ENCODE results near the gene ZNF689. TPM values are rescaled to one million over a fixed set of nuclear protein-coding genes. Genes with fewer than 3 reads are reported as not detected.

The ZNF689 gene
- total and polyA plus RNA-seq, 7 donors = 3.4 to 9.6 (median 5.8) TPM

GRCh38 chr16:30628628-30629540, 18.7 kb upstream of the ZNF689 start:
- Histone ChIP-seq H3K4me1 (no peaks in the 10 kb centered on the region), H3K9me3 (no peaks in the 10 kb centered on the region), H3K27ac (peak overlapping the region; percentile 67), H3K4me3 (peak overlapping the region; percentile 54), H3K27me3 (ENCODE audit: insufficient read depth in 3 of 3, low read length in 2 of 3) (no peaks in the 10 kb centered on the region), H3K36me3 (ENCODE audit: insufficient read depth in 1 of 2, low read depth in 1 of 2) (no peaks in the 10 kb centered on the region)
- 28 to 33% (median 29%) methylated on average over 18 of the region's 18 CpGs for WGBS, 3 donors
- DNase-seq (peak; percentile 88 to 92), ATAC-seq (peak; percentile 84 to 97 (median 90))
- intact Hi-C loops (cut with DNase I) = loop anchor here in 1 of 2 donors (2.0 kb wide), 1 partner anchor 198 kb away; the partner anchor contains the start of gene DCTPP1
- peak; percentile 92 for TF ChIP-seq CTCF (IDR thresholded peaks at IDR 0.05)

- DNase-seq (no peak), ATAC-seq (no peak)
- H3K27me3 ChIP-seq (ENCODE audit: insufficient read depth in 3 of 3, low read length in 2 of 3) = no peaks in the 10 kb centered on the region
- WGBS, 3 donors = 83 to 90% (median 89%) methylated on average over 9 of the region's 9 CpGs
- H3K36me3 ChIP-seq (ENCODE audit: insufficient read depth in 1 of 2, low read depth in 1 of 2) = no peaks in the 10 kb centered on the region
- no peaks in the 10 kb centered on the region for H3K4me1 ChIP-seq
- intact Hi-C loops (cut with DNase I) = no loop called here
- no peaks in the 10 kb centered on the region for H3K9me3 ChIP-seq
- H3K27ac ChIP-seq = no peak overlapping the region
- no peak overlapping the region for H3K4me3 ChIP-seq
- no peak for TF ChIP-seq CTCF (IDR thresholded peaks at IDR 0.05)
Observed at GRCh38 chr16:30626236-30626635, 16.0 kb upstream of the ZNF689 start.

DNA sequence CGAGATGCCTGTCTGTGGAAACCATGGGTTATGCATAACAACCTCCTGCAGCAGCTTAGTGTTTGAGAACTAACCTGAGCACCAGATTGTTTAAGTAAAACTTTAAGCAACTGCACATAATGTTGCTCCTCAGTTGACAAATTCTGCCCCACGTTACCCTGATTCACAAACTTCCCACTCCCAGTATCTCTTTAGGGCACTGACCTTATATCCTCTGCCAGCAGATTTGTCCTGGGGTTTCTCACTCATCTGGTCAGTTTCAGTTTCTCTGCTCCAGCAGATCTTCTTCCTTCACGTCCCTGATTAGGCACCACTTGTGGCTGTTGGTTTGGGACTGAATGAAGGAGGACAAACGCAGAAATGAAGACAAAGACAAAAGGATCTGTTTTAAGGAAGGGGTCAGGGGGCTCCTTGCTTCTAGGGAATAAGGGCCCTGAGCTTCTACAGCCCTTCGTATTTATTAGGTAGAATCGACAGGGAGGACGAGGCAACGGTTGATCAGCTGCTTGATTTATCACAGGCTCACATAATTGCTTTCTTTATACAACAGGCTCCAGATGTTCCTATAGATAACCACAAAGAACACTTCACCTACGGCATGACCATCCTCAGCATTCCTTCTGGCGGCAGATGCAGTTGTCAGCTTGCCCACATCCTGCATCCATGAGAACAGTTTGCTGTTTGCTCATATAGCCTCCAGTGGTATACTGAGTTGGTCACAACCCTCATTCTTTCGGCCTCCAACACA, 13.5 kb upstream of the ZNF689 start:
- WGBS, 3 donors = 83 to 86% (median 84%) methylated on average over 11 of the region's 11 CpGs
- Histone ChIP-seq H3K9me3 (no peaks in the 10 kb centered on the region), H3K27me3 (ENCODE audit: insufficient read depth in 3 of 3, low read length in 2 of 3) (no peaks in the 10 kb centered on the region), H3K4me3 (no peak overlapping the region), H3K27ac (no peak overlapping the region), H3K4me1 (no peaks in the 10 kb centered on the region), H3K36me3 (ENCODE audit: insufficient read depth in 1 of 2, low read depth in 1 of 2) (no peaks in the 10 kb centered on the region)
- TF ChIP-seq CTCF (IDR thresholded peaks at IDR 0.05) = no peak
- no peak for ATAC-seq
- intact Hi-C loops (cut with DNase I) = no loop called here
- no peak for DNase-seq

DNA sequence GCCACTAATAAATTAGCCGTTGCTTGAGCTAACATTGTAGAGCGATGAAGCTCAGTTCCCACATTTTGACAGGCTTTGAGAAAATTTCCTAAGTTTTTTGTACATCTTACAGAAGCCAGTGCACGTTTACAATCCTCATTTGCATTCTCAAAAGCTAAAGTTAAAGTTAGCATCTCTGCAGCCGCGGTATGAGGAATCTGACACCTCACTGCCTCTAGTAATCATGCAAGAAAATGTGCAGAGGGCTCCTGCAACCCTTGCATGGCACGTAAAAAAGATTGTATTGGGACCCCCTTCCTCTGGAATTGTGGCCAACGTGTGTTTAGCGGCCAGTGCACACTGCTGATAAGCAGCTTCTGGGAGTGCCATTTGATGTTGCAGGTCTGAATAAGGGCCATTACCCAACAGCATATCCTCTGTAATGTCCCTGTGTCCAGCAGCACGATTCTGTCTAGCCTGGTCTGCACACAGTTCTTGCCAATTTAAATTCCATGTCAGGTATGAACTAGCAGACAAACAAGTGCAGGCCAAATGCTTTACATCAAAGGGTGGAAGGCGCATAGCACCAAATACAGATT, 12.4 kb upstream of the ZNF689 start:
- intact Hi-C loops (cut with DNase I) = no loop called here
- DNase-seq = no peak
- TF ChIP-seq CTCF (IDR thresholded peaks at IDR 0.05) = no peak

More for the DNA sequence above, 12.4 kb upstream of the ZNF689 start:
- Histone ChIP-seq H3K27me3 (ENCODE audit: insufficient read depth in 3 of 3, low read length in 2 of 3) (no peaks in the 10 kb centered on the region), H3K27ac (no peak overlapping the region), H3K4me3 (no peak overlapping the region), H3K9me3 (no peaks in the 10 kb centered on the region), H3K36me3 (ENCODE audit: insufficient read depth in 1 of 2, low read depth in 1 of 2) (no peaks in the 10 kb centered on the region), H3K4me1 (no peaks in the 10 kb centered on the region)
- WGBS, 3 donors = 45 to 47% (median 46%) methylated on average over 10 of the region's 10 CpGs
- no peak for ATAC-seq
